ENCODE data around the gene RBM18.

Gene RBM18

GRCh38 chr9:122209451-122209850 is 55.2 kb downstream of the RBM18 start:
- Histone ChIP-seq H3K9me3 (ENCODE audit: insufficient read depth, low read length) (no peaks in the 10 kb centered on the region), H3K27me3 (ENCODE audit: low read length) (no peaks in the 10 kb centered on the region), H3F3A (ENCODE audit: insufficient read depth) (no peaks in the 10 kb centered on the region), H3K9ac (ENCODE audit: low read length) (no peak overlapping the region), H4K20me1 (ENCODE audit: low read depth, low read length) (no peaks in the 10 kb centered on the region), H3K27ac (ENCODE audit: low read depth, low read length) (no peak overlapping the region), H3K36me3 (ENCODE audit: low read length) (no peaks in the 10 kb centered on the region), H3K4me2 (ENCODE audit: low read depth, low read length, poor library complexity, severe bottlenecking) (no peak overlapping the region), H3K9me2 (replicated peaks; ENCODE audit: insufficient read depth, low read length) (no peaks in the 10 kb centered on the region), H2AFZ (ENCODE audit: low read depth, low read length, severe bottlenecking) (no peak overlapping the region), H3K79me2 (ENCODE audit: insufficient read depth, low read length) (no peaks in the 10 kb centered on the region), H3K4me3 (ENCODE audit: insufficient read depth, low read length, poor library complexity, severe bottlenecking) (no peak overlapping the region)
- no peak for TF ChIP-seq CTCF (IDR thresholded peaks at IDR 0.05; ENCODE audit: insufficient read depth, low read length, poor library complexity, severe bottlenecking)
- no peak for TF ChIP-seq EZH2phosphoT487 (conservative IDR thresholded peaks at IDR 0.05; ENCODE audit: low read length)

- H3K4me3 ChIP-seq (ENCODE audit: insufficient read depth, low read length, poor library complexity, severe bottlenecking): no peak overlapping the region
- no peak overlapping the region for H3K27ac ChIP-seq (ENCODE audit: low read depth, low read length)
- H3K27me3 ChIP-seq (ENCODE audit: low read length): no peaks in the 10 kb centered on the region
- no peaks in the 10 kb centered on the region for H3K36me3 ChIP-seq (ENCODE audit: low read length)
- H2AFZ ChIP-seq (ENCODE audit: low read depth, low read length, severe bottlenecking): no peak overlapping the region
- no peaks in the 10 kb centered on the region for H4K20me1 ChIP-seq (ENCODE audit: low read depth, low read length)
- no peaks in the 10 kb centered on the region for H3F3A ChIP-seq (ENCODE audit: insufficient read depth)
- no peak for TF ChIP-seq CTCF (IDR thresholded peaks at IDR 0.05; ENCODE audit: insufficient read depth, low read length, poor library complexity, severe bottlenecking)
- TF ChIP-seq EZH2phosphoT487 (conservative IDR thresholded peaks at IDR 0.05; ENCODE audit: low read length): no peak
- no peak overlapping the region for H3K4me2 ChIP-seq (ENCODE audit: low read depth, low read length, poor library complexity, severe bottlenecking)
- H3K79me2 ChIP-seq (ENCODE audit: insufficient read depth, low read length): no peaks in the 10 kb centered on the region
- no peak overlapping the region for H3K9ac ChIP-seq (ENCODE audit: low read length)
- no peaks in the 10 kb centered on the region for H3K9me2 ChIP-seq (replicated peaks; ENCODE audit: insufficient read depth, low read length)
- no peaks in the 10 kb centered on the region for H3K9me3 ChIP-seq (ENCODE audit: insufficient read depth, low read length)
Observed at GRCh38 chr9:122207096-122207495, 57.5 kb downstream of the RBM18 start.

- Histone ChIP-seq H3K9ac (ENCODE audit: low read length) (no peak overlapping the region), H3K27me3 (ENCODE audit: low read length) (no peaks in the 10 kb centered on the region), H3F3A (ENCODE audit: insufficient read depth) (no peaks in the 10 kb centered on the region), H3K79me2 (ENCODE audit: insufficient read depth, low read length) (no peaks in the 10 kb centered on the region), H2AFZ (ENCODE audit: low read depth, low read length, severe bottlenecking) (no peak overlapping the region), H3K4me2 (ENCODE audit: low read depth, low read length, poor library complexity, severe bottlenecking) (no peak overlapping the region), H3K4me3 (ENCODE audit: insufficient read depth, low read length, poor library complexity, severe bottlenecking) (no peak overlapping the region), H3K36me3 (ENCODE audit: low read length) (no peaks in the 10 kb centered on the region), H4K20me1 (ENCODE audit: low read depth, low read length) (no peaks in the 10 kb centered on the region), H3K9me2 (replicated peaks; ENCODE audit: insufficient read depth, low read length) (no peaks in the 10 kb centered on the region), H3K27ac (ENCODE audit: low read depth, low read length) (no peak overlapping the region), H3K9me3 (ENCODE audit: insufficient read depth, low read length) (no peaks in the 10 kb centered on the region)
- no peak for TF ChIP-seq EZH2phosphoT487 (conservative IDR thresholded peaks at IDR 0.05; ENCODE audit: low read length)
- TF ChIP-seq CTCF (IDR thresholded peaks at IDR 0.05; ENCODE audit: insufficient read depth, low read length, poor library complexity, severe bottlenecking): no peak
Observed at GRCh38 chr9:122206118-122207046, 58.3 kb downstream of the RBM18 start.

Measured in SU-DHL-6 (cell line).